SU-DHL-6 (cell line): ENCODE data around the gene CKS1B.

Experiments
- H2AFZ ChIP-seq: fragments of 200-600 bp; sonication (generic); 2 replicates; pipeline ENCODE4 v1.6.1; 2014; ENCODE audit warnings: low read depth, mild to moderate bottlenecking, moderate library complexity, mixed read lengths, antibody characterized with exemption, low read length; ENCODE audit not compliant: severe bottlenecking
- H3F3A ChIP-seq: fragments of 200-600 bp; shearing (Covaris generic); 2 replicates; pipeline ENCODE4 v1.6.0; 2016; ENCODE audit warnings: antibody characterized with exemption, mild to moderate bottlenecking; ENCODE audit not compliant: insufficient read depth
- H3K27ac ChIP-seq: fragments of 200-600 bp; sonication (generic); 2 replicates; pipeline ENCODE4 v1.5.1; 2016; ENCODE audit warnings: low read depth, mild to moderate bottlenecking, low read length, moderate library complexity, mixed read lengths
- H3K27me3 ChIP-seq: fragments of 200-600 bp; sonication (generic), shearing (Covaris generic); 2 replicates; pipeline ENCODE4 v1.6.0; 2014; ENCODE audit warnings: mild to moderate bottlenecking, low read length
- H3K36me3 ChIP-seq: fragments of 200-600 bp; sonication (generic); 2 replicates; pipeline ENCODE4 v1.6.1; 2014; ENCODE audit warnings: mild to moderate bottlenecking, low read length, mixed read lengths
- H3K4me2 ChIP-seq: fragments of 300-600, 200-600 bp; shearing (Covaris generic), sonication (generic); 2 replicates; pipeline ENCODE4 v1.6.0; 2014; ENCODE audit warnings: low read length, low read depth, mild to moderate bottlenecking; ENCODE audit not compliant: poor library complexity, severe bottlenecking
- H3K4me3 ChIP-seq: fragments of 200-600 bp; sonication (generic); 2 replicates; pipeline ENCODE4 v1.5.1; 2014; ENCODE audit warnings: antibody characterized with exemption, low read length, mild to moderate bottlenecking, mixed read lengths; ENCODE audit not compliant: insufficient read depth, poor library complexity, severe bottlenecking
- H3K79me2 ChIP-seq: fragments of 200-600 bp; sonication (generic); 2 replicates; pipeline ENCODE4 v1.6.1; 2014; ENCODE audit warnings: mild to moderate bottlenecking, low read length, moderate library complexity; ENCODE audit not compliant: insufficient read depth
- H3K9ac ChIP-seq: fragments of 200-600 bp; sonication (generic); 2 replicates; pipeline ENCODE4 v1.7.0; 2014; ENCODE audit warnings: mild to moderate bottlenecking, low read length
- H3K9me2 ChIP-seq: fragments of 200-600 bp; sonication (generic); replicated peaks from 2 replicates; pipeline ENCODE4 v1.6.1; 2014; ENCODE audit warnings: low read length; ENCODE audit not compliant: insufficient read depth
- H3K9me3 ChIP-seq: fragments of 200-600 bp; sonication (generic); 2 replicates; pipeline ENCODE4 v1.6.1; 2014; ENCODE audit warnings: low read length, mixed read lengths; ENCODE audit not compliant: insufficient read depth
- H4K20me1 ChIP-seq: fragments of 200-600 bp; sonication (generic); 2 replicates; pipeline ENCODE4 v1.6.1; 2014; ENCODE audit warnings: low read depth, mild to moderate bottlenecking, antibody characterized with exemption, low read length, moderate library complexity, mixed read lengths
- CTCF ChIP-seq: fragments of 200-600 bp; sonication (generic); IDR thresholded peaks from one replicate; pipeline ENCODE4 v1.5.1; 2017; ENCODE audit warnings: antibody characterized with exemption, mild to moderate bottlenecking, low read length, moderate library complexity; ENCODE audit not compliant: insufficient read depth, poor library complexity, severe bottlenecking
- EZH2phosphoT487 ChIP-seq: fragments of 200-600 bp; sonication (generic), shearing (Covaris generic); conservative IDR thresholded peaks from 2 replicates; pipeline ENCODE4 v1.6.1; 2018; ENCODE audit warnings: mild to moderate bottlenecking, antibody characterized with exemption, low read length, moderate library complexity, mixed read lengths

The CKS1B gene

DNA sequence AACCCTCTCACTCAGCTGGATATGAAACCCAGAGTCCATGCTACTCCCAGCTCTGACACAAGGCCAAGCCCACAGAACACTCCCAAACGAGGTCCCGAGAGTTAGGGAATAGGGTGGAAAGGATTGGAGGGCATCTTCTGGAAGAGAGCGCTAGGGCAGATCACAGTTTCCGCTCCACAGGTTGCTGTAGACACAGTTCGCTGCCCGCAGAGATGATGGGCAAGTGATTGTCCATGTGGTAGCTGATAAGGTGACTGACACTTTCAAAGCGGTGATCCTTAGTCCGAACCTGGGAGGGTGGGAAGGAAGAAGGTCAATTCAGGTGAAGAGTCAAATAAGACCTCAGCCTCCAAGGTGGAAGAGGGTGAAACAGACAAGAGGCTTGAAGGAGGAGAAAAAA is 10.8 kb upstream of the CKS1B start:
- no peak overlapping the region for H3K27ac ChIP-seq
- no peak overlapping the region for H3K4me2 ChIP-seq
- H3K36me3 ChIP-seq = peaks cover 3% of the 10 kb centered on the region; the same call in 1 of the 2 replicates

GRCh38 chr1:154964359-154964758 is 10.1 kb upstream of the CKS1B start:
- TF ChIP-seq CTCF (no peak), EZH2phosphoT487 (no peak)
- no peak overlapping the region for H3K27ac ChIP-seq
- H3K4me3 ChIP-seq = no peak overlapping the region
- peaks cover 12% of the 10 kb centered on the region for H3K79me2 ChIP-seq
- H3K4me2 ChIP-seq = no peak overlapping the region
- no peaks in the 10 kb centered on the region for H4K20me1 ChIP-seq
- no peaks in the 10 kb centered on the region for H3K9me2 ChIP-seq
- H3K9me3 ChIP-seq = no peaks in the 10 kb centered on the region
- H3K27me3 ChIP-seq = no peaks in the 10 kb centered on the region
- H2AFZ ChIP-seq = no peak overlapping the region
- peaks cover 22% of the 10 kb centered on the region; the same call in 1 of the 2 replicates for H3F3A ChIP-seq
- no peak overlapping the region for H3K9ac ChIP-seq
- H3K36me3 ChIP-seq = peaks cover 3% of the 10 kb centered on the region; the same call in 1 of the 2 replicates

More for the DNA sequence above, 10.8 kb upstream of the CKS1B start:
- H3F3A ChIP-seq = peaks cover 22% of the 10 kb centered on the region; the same call in 1 of the 2 replicates
- H2AFZ ChIP-seq = no peak overlapping the region
- no peaks in the 10 kb centered on the region for H3K27me3 ChIP-seq
- no peaks in the 10 kb centered on the region for H4K20me1 ChIP-seq
- H3K9me3 ChIP-seq = no peaks in the 10 kb centered on the region
- peaks cover 12% of the 10 kb centered on the region for H3K79me2 ChIP-seq
- no peak overlapping the region for H3K4me3 ChIP-seq
- H3K9me2 ChIP-seq = no peaks in the 10 kb centered on the region
- TF ChIP-seq CTCF (no peak), EZH2phosphoT487 (no peak)
- H3K9ac ChIP-seq = no peak overlapping the region

DNA sequence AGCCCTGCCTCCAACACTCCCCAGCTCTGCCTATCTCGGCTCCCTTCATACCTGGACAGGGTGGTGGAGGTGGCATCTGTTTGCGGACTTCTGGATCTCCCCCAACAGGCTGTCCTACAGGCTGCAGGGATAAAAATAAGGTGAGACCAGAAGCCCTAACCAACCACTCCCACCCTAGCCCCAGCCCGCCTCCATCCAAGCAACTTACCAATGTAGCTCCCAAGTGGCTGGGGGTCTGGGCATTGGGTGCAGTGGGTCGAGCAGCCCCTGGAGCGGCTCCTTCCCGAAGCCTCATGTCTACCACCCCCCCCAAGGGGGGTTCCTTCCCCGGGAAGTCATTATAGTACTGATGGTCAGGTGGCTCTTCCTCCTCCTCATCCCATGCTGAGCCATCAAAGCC is 8.4 kb upstream of the CKS1B start:
- H3K9me3 ChIP-seq = no peaks in the 10 kb centered on the region
- no peak overlapping the region for H2AFZ ChIP-seq
- H3K36me3 ChIP-seq = peaks cover 3% of the 10 kb centered on the region; the same call in 1 of the 2 replicates
- H4K20me1 ChIP-seq = no peaks in the 10 kb centered on the region
- H3K9me2 ChIP-seq = no peaks in the 10 kb centered on the region
- no peak overlapping the region for H3K9ac ChIP-seq
- H3K27me3 ChIP-seq = no peaks in the 10 kb centered on the region
- no peak overlapping the region for H3K4me3 ChIP-seq
- peaks cover 16% of the 10 kb centered on the region; the same call in 1 of the 2 replicates for H3F3A ChIP-seq
- H3K4me2 ChIP-seq = no peak overlapping the region
- H3K79me2 ChIP-seq = peaks cover 12% of the 10 kb centered on the region
- TF ChIP-seq EZH2phosphoT487 (no peak), CTCF (no peak)
- no peak overlapping the region for H3K27ac ChIP-seq
